WTC11 (cell line): Measurements from ENCODE around the gene HDGFL3. TPM values are rescaled to one million over a fixed set of nuclear protein-coding genes. Genes with fewer than 3 reads are reported as not detected.

Experiments
- ATAC-seq: fragments of 200-7000 bp; cut with Tn5 transposase; 2 replicates; pipeline ENCODE4 v1.10.0; 2021; ENCODE audit warnings: mild to moderate bottlenecking, moderate library complexity
- CTCF ChIA-PET: fragments of 300-600 bp; sonication (Branson Sonifier 250); formaldehyde crosslinking; loops from one replicate; lab custom pipeline; 2021; ENCODE audit warnings: antibody characterized with exemption; lab: Charles Lee
- POLR2A ChIA-PET: fragments of 350-600 bp; sonication (Branson Sonifier 250); formaldehyde crosslinking; loops from one replicate; lab custom pipeline; 2021; ENCODE audit warnings: antibody characterized with exemption; lab: Charles Lee
- DNase-seq: peaks from one replicate; pipeline ENCODE4 v3.0.0; 2021; ENCODE audit warnings: low spot score
- H3K27ac Mint-ChIP-seq: 2 replicates; pipeline ENCODE4 v1.8.0; 2021; ENCODE audit warnings: mixed read lengths
- H3K27me3 Mint-ChIP-seq: 2 replicates; pipeline ENCODE4 v1.8.0; 2021; ENCODE audit warnings: low read depth, mild to moderate bottlenecking, moderate library complexity, mixed read lengths
- H3K36me3 Mint-ChIP-seq: 2 replicates; pipeline ENCODE4 v1.8.0; 2021; ENCODE audit warnings: mixed read lengths
- H3K4me1 Mint-ChIP-seq: 2 replicates; pipeline ENCODE4 v1.8.0; 2022; ENCODE audit warnings: mixed read lengths
- H3K4me3 Mint-ChIP-seq: 2 replicates; pipeline ENCODE4 v1.8.0; 2021; ENCODE audit warnings: mild to moderate bottlenecking, moderate library complexity, mixed read lengths
- H3K9me3 Mint-ChIP-seq: 2 replicates; pipeline ENCODE4 v1.8.0; 2021; ENCODE audit warnings: mixed read lengths
- AFF4 ChIP-seq: sonication (generic); formaldehyde crosslinking; IDR thresholded peaks from 2 replicates; pipeline ENCODE4 v1.8.1; 2023; ENCODE audit warnings: mild to moderate bottlenecking, missing genetic modification reagents, borderline replicate concordance
- ARID4B ChIP-seq: sonication (generic); formaldehyde crosslinking; IDR thresholded peaks from 2 replicates; pipeline ENCODE4 v1.8.0; 2023; ENCODE audit warnings: missing genetic modification reagents, mild to moderate bottlenecking, borderline replicate concordance
- CTCF ChIP-seq: fragments of 200-600 bp; IDR thresholded peaks from 2 replicates; pipeline ENCODE4 v1.8.0; 2022; ENCODE audit warnings: antibody characterized with exemption
- FOXJ3 ChIP-seq: sonication (generic); formaldehyde crosslinking; IDR thresholded peaks from 2 replicates; pipeline ENCODE4 v1.9.0; 2021; ENCODE audit warnings: missing genetic modification reagents, mild to moderate bottlenecking, borderline replicate concordance
- FOXP4 ChIP-seq: sonication (generic); formaldehyde crosslinking; IDR thresholded peaks from 2 replicates; pipeline ENCODE4 v1.8.0; 2022; ENCODE audit warnings: mild to moderate bottlenecking, missing genetic modification reagents
- GRHL2 ChIP-seq: fragments of 250-450 bp; sonication (Bioruptor Pico); IDR thresholded peaks from 2 replicates; pipeline ENCODE4 v1.8.0; 2022; ENCODE audit warnings: mild to moderate bottlenecking, moderate library complexity; ENCODE audit not compliant: insufficient replicate concordance, severe bottlenecking
- HMGA2 ChIP-seq: fragments of 250-450 bp; sonication (Bioruptor Pico); IDR thresholded peaks from 2 replicates; pipeline ENCODE4 v1.4.0; 2021; ENCODE audit warnings: mild to moderate bottlenecking, moderate library complexity
- MXD4 ChIP-seq: fragments of 250-450 bp; sonication (Bioruptor Pico); IDR thresholded peaks from 2 replicates; pipeline ENCODE4 v1.8.0; 2021; ENCODE audit warnings: mild to moderate bottlenecking, moderate library complexity, borderline replicate concordance
- NFATC4 ChIP-seq: fragments of 250-450 bp; sonication (Bioruptor Pico); IDR thresholded peaks from 2 replicates; pipeline ENCODE4 v1.9.0; 2021; ENCODE audit warnings: mild to moderate bottlenecking
- PREB ChIP-seq: sonication (generic); formaldehyde crosslinking; IDR thresholded peaks from 2 replicates; pipeline ENCODE4 v1.8.1; 2022; ENCODE audit warnings: mild to moderate bottlenecking, missing genetic modification reagents, moderate library complexity, borderline replicate concordance
- RELA ChIP-seq: sonication (generic); formaldehyde crosslinking; IDR thresholded peaks from 2 replicates; pipeline ENCODE4 v1.8.1; 2022; ENCODE audit warnings: missing genetic modification reagents, mild to moderate bottlenecking, borderline replicate concordance
- ZMAT4 ChIP-seq: fragments of 250-450 bp; sonication (Bioruptor Pico); IDR thresholded peaks from 2 replicates; pipeline ENCODE4 v1.9.0; 2021; ENCODE audit warnings: mild to moderate bottlenecking
- ZNF317 ChIP-seq: sonication (generic); formaldehyde crosslinking; IDR thresholded peaks from 2 replicates; pipeline ENCODE4 v1.8.1; 2023; ENCODE audit warnings: low read depth, mild to moderate bottlenecking, moderate library complexity, missing genetic modification reagents, borderline replicate concordance
- ZNF532 ChIP-seq: fragments of 250-450 bp; sonication (Bioruptor Pico); IDR thresholded peaks from 2 replicates; pipeline ENCODE4 v1.9.0; 2021; ENCODE audit warnings: mild to moderate bottlenecking, borderline replicate concordance
- total RNA-seq: library from RNA; stranded (reverse); gene quantifications from 3 replicates; pipeline ENCODE4 v1.2.3, GENCODE V29; 2021

HDGFL3 gene
- total RNA-seq, 1 experiment from 2014 or later, result 124 TPM

- TF ChIP-seq ZNF532, result no peak
- TF ChIP-seq FOXJ3 (CRISPR knock-in tag), result no peak
- TF ChIP-seq ZMAT4, result no peak
Measured at GRCh38 chr15:83094583-83094982, 113.0 kb downstream of the HDGFL3 start (continued).

- peaks cover 9% of the 10 kb centered on the region for H3K27me3 Mint-ChIP-seq
- ATAC-seq, result no peak
Measured at GRCh38 chr15:83092309-83092976, 115.2 kb downstream of the HDGFL3 start.

More at GRCh38 chr15:83092309-83092976, 115.2 kb downstream of the HDGFL3 start:
- ChIA-PET POLR2A (no interaction called here), CTCF (no interaction called here)
- Mint-ChIP-seq H3K4me1 (no peaks in the 10 kb centered on the region), H3K27ac (no peak overlapping the region), H3K36me3 (no peaks in the 10 kb centered on the region), H3K9me3 (no peaks in the 10 kb centered on the region), H3K4me3 (no peak overlapping the region)
- TF ChIP-seq ARID4B (no peak), GRHL2 (no peak), PREB (no peak), MXD4 (CRISPR knock-in tag) (no peak), FOXP4 (CRISPR knock-in tag) (no peak), NFATC4 (CRISPR knock-in tag) (no peak), AFF4 (CRISPR knock-in tag) (no peak), CTCF (no peak), ZNF317 (CRISPR knock-in tag) (no peak), RELA (CRISPR knock-in tag) (no peak), HMGA2 (CRISPR knock-in tag) (no peak), ZMAT4 (no peak)
- DNase-seq, result no peak
